ENCODE data around the gene CFAP65. TPM values are rescaled to one million over a fixed set of nuclear protein-coding genes. Genes with fewer than 3 reads are reported as not detected.

CFAP65 gene, protein sequence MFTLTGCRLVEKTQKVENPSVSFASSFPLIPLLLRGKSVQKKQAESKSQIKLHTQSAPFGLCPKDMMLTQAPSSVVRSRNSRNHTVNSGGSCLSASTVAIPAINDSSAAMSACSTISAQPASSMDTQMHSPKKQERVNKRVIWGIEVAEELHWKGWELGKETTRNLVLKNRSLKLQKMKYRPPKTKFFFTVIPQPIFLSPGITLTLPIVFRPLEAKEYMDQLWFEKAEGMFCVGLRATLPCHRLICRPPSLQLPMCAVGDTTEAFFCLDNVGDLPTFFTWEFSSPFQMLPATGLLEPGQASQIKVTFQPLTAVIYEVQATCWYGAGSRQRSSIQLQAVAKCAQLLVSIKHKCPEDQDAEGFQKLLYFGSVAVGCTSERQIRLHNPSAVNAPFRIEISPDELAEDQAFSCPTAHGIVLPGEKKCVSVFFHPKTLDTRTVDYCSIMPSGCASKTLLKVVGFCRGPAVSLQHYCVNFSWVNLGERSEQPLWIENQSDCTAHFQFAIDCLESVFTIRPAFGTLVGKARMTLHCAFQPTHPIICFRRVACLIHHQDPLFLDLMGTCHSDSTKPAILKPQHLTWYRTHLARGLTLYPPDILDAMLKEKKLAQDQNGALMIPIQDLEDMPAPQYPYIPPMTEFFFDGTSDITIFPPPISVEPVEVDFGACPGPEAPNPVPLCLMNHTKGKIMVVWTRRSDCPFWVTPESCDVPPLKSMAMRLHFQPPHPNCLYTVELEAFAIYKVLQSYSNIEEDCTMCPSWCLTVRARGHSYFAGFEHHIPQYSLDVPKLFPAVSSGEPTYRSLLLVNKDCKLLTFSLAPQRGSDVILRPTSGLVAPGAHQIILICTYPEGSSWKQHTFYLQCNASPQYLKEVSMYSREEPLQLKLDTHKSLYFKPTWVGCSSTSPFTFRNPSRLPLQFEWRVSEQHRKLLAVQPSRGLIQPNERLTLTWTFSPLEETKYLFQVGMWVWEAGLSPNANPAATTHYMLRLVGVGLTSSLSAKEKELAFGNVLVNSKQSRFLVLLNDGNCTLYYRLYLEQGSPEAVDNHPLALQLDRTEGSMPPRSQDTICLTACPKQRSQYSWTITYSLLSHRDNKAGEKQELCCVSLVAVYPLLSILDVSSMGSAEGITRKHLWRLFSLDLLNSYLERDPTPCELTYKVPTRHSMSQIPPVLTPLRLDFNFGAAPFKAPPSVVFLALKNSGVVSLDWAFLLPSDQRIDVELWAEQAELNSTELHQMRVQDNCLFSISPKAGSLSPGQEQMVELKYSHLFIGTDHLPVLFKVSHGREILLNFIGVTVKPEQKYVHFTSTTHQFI (N-terminal part only)
- 0.44 to 1.0 TPM (median 0.48 TPM) in 3 replicates for total RNA-seq (2021)
- percentile 18 among the genes with signal in this experiment for Bru-seq, nascent RNA
- long read RNA-seq, experiment 1: 0 reads
- long read RNA-seq, experiment 2, partial matches to known transcripts: 1 of 1 reads
- long read RNA-seq, experiment 2, other reads (novel, unspliced or antisense): 0 of 1 reads
- long read RNA-seq, experiment 3: 0 reads

DNA sequence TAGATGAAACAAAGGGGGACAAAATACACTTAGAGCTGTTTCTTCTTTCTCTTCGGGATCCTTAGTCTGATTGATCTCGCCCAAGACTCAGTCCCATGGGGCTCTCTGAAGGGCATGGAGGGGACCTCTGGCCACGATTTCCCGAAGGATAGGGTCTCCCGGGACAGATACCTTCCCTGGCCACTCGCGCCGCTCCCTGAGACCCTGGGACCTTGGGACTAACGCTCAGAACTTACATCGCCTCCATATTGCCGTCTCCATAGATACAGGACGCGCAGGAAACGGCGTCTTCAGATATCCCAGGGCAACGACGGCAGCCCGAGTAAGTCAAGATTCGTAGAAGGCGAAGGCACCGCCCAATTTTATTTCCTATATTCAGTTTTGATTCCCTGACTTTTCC, at the start of gene CFAP65:
Gene CFAP65, minus strand, starts transcription at position 265 of the 400 bp plus-strand sequence. CDS start 2,468 bp downstream, outside the sequence.
- Mint-ChIP-seq H3K9me3 (no peaks in the 10 kb centered on the region), H3K4me1 (peaks cover 4% of the 10 kb centered on the region; the same call in 1 of the 2 replicates), H3K36me3 (no peaks in the 10 kb centered on the region), H3K27ac (0 out of 2 replicates have a peak within 1 kb of the TSS, but pooled peaks have one; percentile 8), H3K4me3 (peak within 1 kb of the TSS; percentile 86), H3K27me3 (ENCODE audit: low read depth) (peaks cover 30% of the 10 kb centered on the region)
- DNase-seq (ENCODE audit: low spot score): peak; percentile 69
- 0 out of 2 replicates have a peak, but pooled peaks have one; percentile 38 for TF ChIP-seq FOXK1 (CRISPR knock-in tag; IDR thresholded peaks at IDR 0.05)
- TF ChIP-seq ATF1 (CRISPR knock-in tag; IDR thresholded peaks at IDR 0.05): no peak
- TF ChIP-seq, protein P1, sequence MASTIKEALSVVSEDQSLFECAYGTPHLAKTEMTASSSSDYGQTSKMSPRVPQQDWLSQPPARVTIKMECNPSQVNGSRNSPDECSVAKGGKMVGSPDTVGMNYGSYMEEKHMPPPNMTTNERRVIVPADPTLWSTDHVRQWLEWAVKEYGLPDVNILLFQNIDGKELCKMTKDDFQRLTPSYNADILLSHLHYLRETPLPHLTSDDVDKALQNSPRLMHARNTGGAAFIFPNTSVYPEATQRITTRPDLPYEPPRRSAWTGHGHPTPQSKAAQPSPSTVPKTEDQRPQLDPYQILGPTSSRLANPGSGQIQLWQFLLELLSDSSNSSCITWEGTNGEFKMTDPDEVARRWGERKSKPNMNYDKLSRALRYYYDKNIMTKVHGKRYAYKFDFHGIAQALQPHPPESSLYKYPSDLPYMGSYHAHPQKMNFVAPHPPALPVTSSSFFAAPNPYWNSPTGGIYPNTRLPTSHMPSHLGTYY (CRISPR knock-in tag; IDR thresholded peaks at IDR 0.05): no peak
- TF ChIP-seq, protein P2, sequence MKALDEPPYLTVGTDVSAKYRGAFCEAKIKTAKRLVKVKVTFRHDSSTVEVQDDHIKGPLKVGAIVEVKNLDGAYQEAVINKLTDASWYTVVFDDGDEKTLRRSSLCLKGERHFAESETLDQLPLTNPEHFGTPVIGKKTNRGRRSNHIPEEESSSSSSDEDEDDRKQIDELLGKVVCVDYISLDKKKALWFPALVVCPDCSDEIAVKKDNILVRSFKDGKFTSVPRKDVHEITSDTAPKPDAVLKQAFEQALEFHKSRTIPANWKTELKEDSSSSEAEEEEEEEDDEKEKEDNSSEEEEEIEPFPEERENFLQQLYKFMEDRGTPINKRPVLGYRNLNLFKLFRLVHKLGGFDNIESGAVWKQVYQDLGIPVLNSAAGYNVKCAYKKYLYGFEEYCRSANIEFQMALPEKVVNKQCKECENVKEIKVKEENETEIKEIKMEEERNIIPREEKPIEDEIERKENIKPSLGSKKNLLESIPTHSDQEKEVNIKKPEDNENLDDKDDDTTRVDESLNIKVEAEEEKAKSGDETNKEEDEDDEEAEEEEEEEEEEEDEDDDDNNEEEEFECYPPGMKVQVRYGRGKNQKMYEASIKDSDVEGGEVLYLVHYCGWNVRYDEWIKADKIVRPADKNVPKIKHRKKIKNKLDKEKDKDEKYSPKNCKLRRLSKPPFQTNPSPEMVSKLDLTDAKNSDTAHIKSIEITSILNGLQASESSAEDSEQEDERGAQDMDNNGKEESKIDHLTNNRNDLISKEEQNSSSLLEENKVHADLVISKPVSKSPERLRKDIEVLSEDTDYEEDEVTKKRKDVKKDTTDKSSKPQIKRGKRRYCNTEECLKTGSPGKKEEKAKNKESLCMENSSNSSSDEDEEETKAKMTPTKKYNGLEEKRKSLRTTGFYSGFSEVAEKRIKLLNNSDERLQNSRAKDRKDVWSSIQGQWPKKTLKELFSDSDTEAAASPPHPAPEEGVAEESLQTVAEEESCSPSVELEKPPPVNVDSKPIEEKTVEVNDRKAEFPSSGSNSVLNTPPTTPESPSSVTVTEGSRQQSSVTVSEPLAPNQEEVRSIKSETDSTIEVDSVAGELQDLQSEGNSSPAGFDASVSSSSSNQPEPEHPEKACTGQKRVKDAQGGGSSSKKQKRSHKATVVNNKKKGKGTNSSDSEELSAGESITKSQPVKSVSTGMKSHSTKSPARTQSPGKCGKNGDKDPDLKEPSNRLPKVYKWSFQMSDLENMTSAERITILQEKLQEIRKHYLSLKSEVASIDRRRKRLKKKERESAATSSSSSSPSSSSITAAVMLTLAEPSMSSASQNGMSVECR (CRISPR knock-in tag; IDR thresholded peaks at IDR 0.05; ENCODE audit: borderline replicate concordance): peak; percentile 26; the same call in 1 of the 2 replicates
- TF ChIP-seq NR3C1 (CRISPR knock-in tag; conservative IDR thresholded peaks at IDR 0.05; ENCODE audit: low read depth): no peak
- TF ChIP-seq, protein P3, sequence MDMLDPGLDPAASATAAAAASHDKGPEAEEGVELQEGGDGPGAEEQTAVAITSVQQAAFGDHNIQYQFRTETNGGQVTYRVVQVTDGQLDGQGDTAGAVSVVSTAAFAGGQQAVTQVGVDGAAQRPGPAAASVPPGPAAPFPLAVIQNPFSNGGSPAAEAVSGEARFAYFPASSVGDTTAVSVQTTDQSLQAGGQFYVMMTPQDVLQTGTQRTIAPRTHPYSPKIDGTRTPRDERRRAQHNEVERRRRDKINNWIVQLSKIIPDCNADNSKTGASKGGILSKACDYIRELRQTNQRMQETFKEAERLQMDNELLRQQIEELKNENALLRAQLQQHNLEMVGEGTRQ (CRISPR knock-in tag; IDR thresholded peaks at IDR 0.05): no peak
- TF ChIP-seq TCF7 (CRISPR knock-in tag; IDR thresholded peaks at IDR 0.05; ENCODE audit: low read depth): no peak
- no peak for TF ChIP-seq SMAD3 (CRISPR knock-in tag; IDR thresholded peaks at IDR 0.05; ENCODE audit: borderline replicate concordance)
- ChIA-PET CTCF (interaction anchor here (0.6 to 6.6 kb wide), 9 partner anchors 12 to 117 kb away, joined by 3 to 75 read pairs (median 10); partner anchors contain the start of gene CRYBA2), POLR2A (no interaction called here)
- peak; percentile 91 for ATAC-seq

DNA sequence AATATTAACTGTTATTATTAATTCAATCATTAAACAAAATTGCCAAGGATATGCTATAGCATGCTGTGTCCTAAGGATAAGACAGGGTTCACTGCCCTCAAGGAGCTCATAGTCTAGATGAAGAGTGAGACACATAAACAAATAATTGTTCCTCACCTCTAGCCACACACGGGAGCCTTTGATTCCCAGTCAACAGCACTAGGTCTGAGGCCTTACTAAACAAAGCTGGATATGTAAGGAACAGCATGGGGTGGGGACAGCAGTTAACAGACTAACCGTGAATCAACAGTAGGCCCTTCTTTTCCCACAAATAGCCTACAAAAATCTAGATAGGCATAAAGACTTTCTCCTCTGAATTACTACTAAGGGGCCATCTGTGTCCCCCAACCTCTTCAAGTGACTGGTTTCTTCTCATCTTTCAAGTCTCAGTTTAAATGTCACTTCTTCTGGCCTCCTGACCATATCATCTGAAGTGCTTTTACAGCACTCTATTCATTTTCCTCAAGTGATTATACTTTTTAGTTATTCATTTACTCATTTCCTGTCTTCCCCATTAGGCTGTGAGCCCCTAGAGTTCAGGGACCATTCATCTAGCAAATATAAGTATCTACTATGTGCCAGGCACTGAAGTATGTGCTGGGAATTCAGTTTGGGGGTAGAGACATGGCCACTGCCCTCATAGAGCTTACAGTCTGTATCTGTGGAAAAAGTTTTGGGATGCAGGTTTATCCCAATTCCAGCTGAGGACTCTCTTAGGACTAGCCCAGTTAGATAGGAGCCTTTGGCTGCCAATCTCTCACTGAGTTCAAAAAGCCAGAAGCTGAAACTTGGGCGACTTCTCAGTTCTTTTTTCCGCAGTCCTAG, 49.4 kb upstream of the CFAP65 start:
- Mint-ChIP-seq H3K4me1 (peaks cover 29% of the 10 kb centered on the region), H3K27ac (no peak overlapping the region), H3K4me3 (no peak overlapping the region), H3K36me3 (no peaks in the 10 kb centered on the region), H3K9me3 (peaks cover 4% of the 10 kb centered on the region; the same call in 1 of the 2 replicates), H3K27me3 (ENCODE audit: low read depth) (no peaks in the 10 kb centered on the region)
- POLR2A ChIA-PET: no interaction called here
- DNase-seq (ENCODE audit: low spot score) (no peak), ATAC-seq (no peak)
- CTCF ChIA-PET: interaction anchor here (0.7 to 2.5 kb wide), 7 partner anchors 13 to 89 kb away, joined by 3 to 12 read pairs (median 5); no protein-coding TSS in a partner anchor
- no peak for TF ChIP-seq GABPB1 (CRISPR knock-in tag; IDR thresholded peaks at IDR 0.05)
- TF ChIP-seq, protein P4, sequence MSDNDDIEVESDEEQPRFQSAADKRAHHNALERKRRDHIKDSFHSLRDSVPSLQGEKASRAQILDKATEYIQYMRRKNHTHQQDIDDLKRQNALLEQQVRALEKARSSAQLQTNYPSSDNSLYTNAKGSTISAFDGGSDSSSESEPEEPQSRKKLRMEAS (CRISPR knock-in tag; IDR thresholded peaks at IDR 0.05): no peak
- TF ChIP-seq ZNF219 (CRISPR knock-in tag; IDR thresholded peaks at IDR 0.05; ENCODE audit: borderline replicate concordance): no peak
- TF ChIP-seq JAZF1 (CRISPR knock-in tag; IDR thresholded peaks at IDR 0.05): no peak
- TF ChIP-seq, protein P5, sequence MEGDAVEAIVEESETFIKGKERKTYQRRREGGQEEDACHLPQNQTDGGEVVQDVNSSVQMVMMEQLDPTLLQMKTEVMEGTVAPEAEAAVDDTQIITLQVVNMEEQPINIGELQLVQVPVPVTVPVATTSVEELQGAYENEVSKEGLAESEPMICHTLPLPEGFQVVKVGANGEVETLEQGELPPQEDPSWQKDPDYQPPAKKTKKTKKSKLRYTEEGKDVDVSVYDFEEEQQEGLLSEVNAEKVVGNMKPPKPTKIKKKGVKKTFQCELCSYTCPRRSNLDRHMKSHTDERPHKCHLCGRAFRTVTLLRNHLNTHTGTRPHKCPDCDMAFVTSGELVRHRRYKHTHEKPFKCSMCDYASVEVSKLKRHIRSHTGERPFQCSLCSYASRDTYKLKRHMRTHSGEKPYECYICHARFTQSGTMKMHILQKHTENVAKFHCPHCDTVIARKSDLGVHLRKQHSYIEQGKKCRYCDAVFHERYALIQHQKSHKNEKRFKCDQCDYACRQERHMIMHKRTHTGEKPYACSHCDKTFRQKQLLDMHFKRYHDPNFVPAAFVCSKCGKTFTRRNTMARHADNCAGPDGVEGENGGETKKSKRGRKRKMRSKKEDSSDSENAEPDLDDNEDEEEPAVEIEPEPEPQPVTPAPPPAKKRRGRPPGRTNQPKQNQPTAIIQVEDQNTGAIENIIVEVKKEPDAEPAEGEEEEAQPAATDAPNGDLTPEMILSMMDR (IDR thresholded peaks at IDR 0.05): no peak
- TF ChIP-seq SMAD3 (CRISPR knock-in tag; IDR thresholded peaks at IDR 0.05; ENCODE audit: borderline replicate concordance): no peak
- TF ChIP-seq, protein P1 (CRISPR knock-in tag; IDR thresholded peaks at IDR 0.05): no peak
- TF ChIP-seq NFYB (CRISPR knock-in tag; conservative IDR thresholded peaks at IDR 0.05; ENCODE audit: low read depth): no peak
